HG03196 (cell line): Measurements from ENCODE around the gene FOXG1.

Experiments used
- ATAC-seq: cut with Tn5 transposase; IDR thresholded peaks from one replicate; pipeline ENCODE4 v1.9.1; 2021; ENCODE audit not compliant: unreplicated experiment

FOXG1 gene

DNA sequence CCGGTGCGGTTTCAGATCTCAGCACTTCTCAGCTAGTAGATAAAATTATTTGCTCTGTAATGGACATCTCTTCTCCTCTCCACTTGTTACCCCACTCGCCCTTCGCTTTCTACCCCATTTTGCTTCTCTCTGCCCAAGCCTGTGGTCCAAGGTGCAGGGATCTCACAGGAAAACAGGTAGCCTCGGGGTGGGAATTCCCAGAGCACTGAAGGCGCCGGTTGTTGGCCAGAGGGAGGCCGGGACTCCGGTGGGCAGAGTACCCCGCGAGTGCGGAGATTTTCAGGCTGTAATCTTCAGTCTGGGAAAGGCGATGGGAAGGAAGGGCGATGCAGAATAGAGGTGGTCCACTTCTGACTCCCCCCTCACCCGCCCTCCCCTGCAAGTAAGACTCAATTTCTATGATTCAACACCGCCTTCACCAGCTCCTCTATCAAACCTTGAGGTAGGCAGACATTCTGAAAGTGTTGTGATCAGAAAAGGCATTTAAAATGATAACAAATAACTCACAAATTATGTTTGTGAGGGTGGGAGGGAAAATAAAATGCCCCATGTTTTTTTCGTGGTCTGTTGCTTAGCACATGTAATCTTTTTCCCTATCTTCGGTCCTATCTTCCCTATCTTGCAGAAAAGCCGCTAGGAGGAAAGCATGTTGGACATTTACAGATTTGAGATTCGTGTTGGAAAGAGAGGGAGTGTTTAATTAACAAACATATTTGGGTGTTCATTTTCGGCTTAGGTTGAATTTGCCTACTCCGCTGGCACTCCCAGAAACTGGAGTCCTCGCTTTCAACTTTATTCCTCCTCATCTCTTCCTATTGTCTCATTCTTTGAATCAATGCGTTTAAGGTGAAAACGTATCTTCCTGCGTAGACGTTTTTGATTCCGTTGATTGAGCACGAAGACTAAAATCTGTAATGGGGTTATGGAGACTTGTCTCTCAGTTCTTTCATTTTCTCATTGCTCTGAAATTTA, 8.5 kb downstream of the FOXG1 start:
- ATAC-seq: no peak

DNA sequence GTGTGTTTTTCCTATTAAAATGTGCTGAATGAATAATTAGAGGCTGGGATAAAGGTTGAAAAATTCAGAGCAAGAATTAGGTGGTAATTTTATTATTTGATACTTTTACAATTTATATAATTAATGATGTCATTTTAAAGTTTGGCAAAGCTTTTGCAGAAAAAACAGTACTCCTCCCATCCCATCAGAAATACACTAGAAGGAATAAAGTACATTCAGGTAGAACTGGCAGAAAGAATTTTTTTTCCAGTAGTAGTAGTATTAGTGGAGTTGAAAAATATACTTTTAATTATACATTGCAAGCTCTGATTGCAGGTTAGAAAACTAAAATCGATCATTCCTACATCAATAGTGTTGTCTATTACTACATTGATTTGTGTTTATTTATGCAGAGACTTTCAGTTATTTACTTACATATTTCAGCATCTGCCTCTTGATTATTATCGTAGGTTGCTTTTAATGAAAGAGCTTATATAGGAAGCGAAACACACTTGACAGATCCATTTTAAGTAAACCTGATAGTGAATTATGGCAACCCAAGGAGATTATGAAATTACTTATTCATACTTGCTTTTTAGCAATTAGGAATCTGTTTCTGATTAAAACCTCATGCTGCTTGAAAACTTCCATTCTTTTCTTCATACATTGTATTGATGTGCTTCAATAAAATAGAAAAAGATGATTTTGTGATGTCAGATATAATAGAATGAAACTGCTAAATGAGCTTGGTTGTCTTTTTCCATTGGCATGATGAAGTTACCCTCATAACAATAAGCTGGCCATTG, 10.1 kb downstream of the FOXG1 start:
- no peak for ATAC-seq

DNA sequence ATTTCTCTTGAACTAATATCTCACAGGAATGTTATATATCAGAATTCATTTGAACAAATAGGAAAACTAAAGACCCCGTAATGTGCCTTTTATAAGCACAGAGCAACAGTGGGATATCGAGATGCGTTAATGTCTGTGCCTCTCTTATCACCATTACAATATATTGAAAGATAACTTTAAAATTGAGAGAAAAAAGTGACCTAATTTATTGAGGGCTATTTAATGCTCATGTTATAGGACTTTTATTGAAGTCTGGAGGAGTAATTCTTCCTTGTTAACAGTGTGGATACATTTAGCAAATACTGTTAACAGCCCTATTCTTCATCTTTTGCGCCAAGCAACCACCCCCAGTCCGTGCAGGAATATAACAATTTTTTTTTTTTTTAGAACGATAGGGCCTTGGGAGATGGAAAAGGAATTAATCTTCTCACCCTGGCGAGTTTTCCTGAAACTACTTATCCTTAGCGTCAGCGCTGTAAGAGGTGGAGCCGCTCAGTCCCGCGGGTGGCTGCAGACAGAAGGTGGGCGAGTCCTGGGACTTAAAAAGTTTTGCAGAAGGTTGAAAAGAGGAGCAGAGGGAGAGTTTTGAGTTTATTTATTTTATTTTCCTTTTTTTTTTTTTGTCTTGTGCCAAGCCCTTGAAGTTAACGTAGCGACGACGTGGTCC, 11.0 kb downstream of the FOXG1 start:
- ATAC-seq: no peak

DNA sequence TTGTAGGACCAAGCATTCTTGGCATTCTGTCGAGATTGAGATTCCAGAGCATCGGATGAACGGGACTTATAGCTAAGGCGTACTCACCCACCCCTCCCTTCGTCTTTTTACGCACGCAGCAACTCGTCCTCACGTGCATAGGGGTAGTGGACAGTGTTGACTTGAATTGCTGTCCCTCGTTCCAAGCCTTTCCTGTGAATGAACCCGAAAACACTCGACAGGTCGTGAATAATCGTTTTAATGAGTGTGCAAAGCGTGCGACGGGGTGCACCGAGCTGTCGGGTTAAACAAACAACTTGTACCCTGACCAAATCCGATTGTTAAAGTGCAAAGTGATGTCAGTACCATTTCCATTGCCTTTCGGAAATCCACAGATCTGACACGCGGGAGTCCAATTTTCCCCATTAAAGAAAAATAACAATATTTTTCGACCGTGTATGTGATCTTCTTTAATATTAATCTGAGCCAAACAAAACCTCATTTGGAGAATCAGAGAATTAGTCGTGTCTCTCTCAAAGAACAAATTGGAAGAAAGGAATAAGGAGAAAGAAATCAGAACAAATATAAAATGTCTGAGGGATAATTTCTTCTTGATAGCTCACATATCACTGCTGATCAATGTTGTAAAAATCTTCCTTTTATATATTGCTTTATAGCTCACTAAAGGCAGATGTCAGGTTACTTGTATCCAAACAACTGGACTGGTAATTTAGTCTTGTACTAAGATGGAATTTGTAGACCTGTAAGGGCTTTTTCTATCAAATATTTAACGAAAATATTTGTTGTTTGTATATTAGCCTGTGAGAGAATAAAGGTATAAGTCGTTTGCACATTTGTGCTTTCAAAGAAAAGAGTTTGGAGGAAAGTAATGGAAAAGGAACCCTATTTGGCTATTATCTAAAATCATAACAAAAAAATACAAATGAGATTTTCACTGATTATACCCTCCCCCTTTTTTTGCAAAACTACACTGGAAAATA, 11.8 kb downstream of the FOXG1 start:
- ATAC-seq: no peak

DNA sequence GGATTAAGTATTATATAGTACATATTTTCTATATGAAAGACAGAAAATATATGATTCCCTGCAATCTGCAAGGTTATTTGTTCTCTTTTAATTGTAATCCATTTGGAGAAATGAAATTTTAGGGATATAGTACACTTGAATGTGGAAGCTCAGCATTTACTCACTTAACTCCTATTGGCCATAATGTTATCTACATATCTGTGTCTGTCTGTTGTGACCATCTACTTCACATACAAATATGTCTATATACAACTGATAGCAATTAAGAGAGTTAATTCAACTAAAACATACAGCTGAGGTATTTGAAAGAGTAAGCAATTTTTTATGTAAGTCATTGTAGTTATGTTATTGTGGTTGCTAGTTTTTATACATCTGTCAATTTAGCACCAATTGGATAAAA, 12.9 kb downstream of the FOXG1 start:
- no peak for ATAC-seq

DNA sequence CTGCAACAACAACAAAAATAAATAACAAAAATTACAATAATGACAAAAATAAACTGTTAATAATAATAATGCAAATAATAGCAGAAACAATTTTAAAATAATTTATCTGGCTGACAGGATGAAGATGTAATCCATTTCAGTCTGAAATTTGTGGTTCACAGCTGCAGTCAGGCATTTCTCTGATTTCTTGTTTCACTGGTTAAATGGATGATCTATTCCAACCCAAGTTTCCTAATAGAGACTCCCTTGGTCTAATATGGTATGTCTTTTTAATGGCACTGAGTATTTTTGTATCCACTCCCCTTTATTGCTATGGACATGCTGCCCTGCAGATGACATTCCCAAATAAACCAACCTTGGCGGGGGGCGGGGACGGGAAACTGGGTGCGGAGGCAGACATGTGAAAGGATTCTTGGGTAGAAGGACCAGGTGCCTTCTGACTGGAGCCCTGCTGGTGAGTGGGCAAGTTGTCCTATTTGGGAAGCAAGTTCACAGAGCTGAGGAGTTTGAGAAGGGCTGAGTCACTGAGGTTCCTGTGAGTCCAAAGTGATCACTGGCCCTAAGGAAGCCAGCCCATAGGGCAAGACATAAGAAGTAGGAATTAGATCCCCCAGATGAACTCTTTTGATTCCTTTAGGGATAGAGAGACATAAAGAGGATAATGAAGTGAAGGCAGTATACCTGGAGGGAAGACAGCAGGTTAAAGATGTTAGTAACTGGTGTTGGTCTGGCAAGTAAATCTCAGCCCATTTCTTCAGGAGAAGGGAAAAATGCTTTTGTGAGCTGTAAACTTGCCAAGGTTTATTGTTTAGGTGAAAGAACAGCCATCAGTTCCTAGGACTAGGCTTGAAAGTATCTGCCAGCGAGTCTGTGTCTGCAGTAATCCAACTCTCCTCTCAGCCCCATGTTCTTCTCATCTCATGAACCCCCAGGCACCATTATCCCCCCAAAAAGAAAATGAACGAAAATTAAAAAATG, 14.5 kb downstream of the FOXG1 start:
- no peak for ATAC-seq

DNA sequence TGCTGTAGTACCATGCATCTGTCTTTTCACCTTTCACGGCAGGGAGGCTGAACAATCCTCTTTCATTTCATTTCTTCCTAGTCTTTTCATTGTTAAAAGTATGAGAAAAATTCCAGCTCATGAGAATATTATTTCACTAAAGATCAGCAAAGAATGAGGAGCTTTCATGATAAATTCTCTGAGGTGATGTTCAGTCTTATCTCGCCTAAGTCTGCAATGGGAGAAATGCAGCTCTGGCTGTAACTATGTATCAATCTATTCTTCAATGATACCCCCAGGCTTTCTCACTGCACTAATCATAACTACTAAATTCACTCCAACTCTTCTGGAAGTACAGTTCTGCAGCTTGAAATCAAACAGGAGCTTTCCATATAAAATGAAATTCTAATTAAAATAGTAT, 15.7 kb downstream of the FOXG1 start:
- no peak for ATAC-seq

DNA sequence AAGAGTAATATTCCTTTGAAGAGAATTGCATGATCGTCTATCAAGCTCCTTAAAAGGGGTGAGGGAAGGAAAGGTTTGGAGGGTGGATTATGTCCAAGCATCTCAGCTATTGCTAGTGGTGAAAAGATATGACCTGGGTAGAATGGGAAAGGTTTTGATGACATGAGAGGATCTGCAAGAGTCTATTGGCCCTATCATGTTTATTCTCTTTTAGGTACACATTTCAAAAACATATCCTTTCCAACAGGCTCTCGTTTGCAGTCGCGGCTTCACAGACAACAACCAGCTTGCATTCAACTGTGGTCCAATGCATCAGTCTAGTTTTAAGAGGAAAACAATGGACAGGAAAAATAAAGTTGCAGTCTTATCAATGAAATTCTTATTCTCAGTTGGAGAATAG, 17.1 kb downstream of the FOXG1 start:
- no peak for ATAC-seq

DNA sequence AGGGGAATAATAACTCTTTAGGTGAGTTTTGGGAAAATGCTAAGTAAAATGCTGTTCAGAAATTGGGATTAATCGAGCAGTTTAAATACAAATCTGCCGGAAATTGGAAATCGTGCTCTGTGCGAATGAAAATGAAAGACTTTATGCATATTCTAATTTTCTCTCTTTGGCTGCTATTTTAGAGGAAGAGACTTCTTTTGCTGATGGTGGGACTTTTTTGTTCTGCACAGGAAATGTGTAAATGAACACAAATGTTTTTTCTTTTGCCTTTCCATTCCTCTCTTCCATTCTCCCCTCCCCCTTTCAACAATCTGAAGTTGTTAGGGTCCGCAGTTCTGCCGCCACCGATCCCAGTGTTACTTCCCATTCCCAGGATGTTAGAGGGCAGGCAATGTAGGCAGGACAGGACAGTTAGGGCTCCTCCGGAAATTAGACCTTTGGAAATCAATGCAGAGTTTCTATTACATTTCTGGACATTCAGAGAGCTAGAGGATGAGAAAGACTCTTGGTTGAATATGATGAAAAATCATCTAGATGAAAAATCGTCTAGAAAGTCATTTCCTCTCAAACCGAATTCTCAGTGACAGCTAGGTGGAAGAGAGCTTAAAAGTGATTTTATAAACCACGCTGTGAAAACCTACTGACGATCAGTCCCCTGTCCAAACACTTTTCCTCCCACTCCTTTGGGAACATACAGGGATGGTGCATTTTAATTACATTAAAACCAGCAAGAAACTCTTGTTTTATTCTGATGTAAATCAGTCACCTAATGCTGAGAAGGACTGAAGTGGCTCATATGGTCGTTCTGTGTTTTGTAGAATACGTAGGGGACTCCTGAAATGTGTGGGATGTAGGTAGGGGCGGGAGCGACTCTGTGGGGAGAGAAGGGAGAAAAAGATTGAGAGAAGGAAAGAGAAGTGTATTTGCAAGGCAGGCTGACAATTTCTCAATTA, 17.8 kb downstream of the FOXG1 start:
- no peak for ATAC-seq

DNA sequence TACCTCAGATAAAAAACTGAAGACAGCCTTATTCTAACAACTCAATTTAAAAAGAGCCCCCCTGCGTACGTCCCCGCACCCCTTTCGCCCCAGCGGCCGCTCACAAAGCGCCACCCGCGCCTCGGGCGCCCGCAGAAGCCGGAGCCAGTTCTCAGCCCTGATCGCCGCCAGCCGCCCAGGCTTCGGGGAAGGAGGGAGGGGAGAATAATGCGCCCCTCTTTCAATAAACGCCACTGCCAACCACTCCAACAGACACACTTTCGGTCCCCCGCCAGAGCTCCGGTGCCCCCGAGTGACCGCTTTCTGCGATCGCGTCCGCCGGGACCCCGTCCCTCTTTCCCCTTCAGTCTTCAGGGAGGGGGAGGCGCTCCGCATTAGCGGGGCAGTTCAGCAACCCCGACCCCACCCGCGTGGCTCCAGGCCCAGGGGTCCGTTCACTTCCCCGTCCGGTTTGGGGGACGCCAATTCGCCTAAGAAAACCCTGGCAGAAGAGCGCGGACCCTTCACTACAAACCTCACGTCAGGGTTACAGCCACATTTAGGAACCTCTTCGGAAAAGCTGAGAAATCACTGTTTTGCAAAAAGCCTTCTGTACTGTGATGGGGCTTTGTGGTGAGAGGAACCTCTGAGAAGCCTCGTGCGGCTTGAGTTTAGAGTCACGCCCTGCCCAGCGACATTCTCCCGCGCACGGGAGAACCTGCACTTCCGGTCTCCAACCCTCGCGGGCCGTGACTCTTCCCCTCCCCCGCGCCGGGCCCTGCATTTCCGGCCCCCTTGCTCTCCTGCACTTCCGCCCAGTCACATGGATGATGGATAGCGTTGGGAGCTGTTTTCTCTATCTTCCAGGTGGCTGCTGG, 18.7 kb downstream of the FOXG1 start:
- no peak for ATAC-seq

DNA sequence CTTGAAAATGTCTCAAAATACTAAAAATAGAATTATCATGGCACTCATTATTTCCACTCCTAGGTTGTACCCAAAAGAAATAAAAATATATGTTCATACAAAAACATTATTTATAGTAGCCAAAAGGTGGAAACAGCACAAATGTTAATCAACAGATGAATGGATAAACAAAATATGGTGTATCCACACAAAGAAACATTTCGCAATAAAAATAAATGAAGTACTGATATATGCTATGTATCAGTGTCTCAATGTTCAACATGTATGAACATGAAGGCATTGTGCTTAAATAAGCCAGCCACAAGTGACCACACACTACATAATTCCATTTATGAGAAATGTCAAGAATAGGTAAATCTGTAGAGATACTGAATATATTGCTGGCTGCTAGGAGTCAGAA, 40.9 kb downstream of the FOXG1 start:
- ATAC-seq: no peak

DNA sequence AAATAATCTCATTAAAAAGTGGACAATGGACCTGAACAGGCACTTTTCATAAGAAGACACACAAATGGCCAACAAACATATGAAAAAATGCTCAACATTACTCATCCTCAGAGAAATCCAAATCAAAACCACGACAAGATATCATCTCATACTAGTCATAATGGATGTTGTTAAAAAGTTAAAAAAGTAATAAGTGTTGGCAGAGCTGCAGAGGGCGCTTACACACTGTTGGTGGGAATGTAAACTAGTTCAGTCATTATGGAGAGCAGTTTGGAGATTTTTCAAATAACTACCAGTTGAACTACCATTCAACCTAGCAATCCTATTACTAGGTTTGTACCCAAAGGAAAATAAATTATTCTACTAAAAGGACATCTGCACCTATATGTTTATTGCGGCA, 47.2 kb downstream of the FOXG1 start:
- no peak for ATAC-seq
